Activated T-helper 2 cell treated with anti-CD3 and anti-CD28 coated beads, Interferon-gamma antibody, Interleukin-2, Interleukin-4, amounts not matched to agents 10 μg/mL and 5 μg/mL and 100 μg/mL, durations not matched to agents 14 hours and 24 hours and 36 hours (primary cell): ENCODE data around the gene SPECC1. TPM values are rescaled to one million over a fixed set of nuclear protein-coding genes. Genes with fewer than 3 reads are reported as not detected.
"Not testable (repeated sequence)": the region's sequence is repeated elsewhere in the genome, so short reads cannot be mapped to it uniquely, and the experiment has no call there.

Experiments
- DNase-seq: peaks from one replicate; pipeline ENCODE4 v3.0.0; 2021; ENCODE audit warnings: low spot score
- H3K27ac Mint-ChIP-seq: one replicate; pipeline ENCODE4 v1.8.0; 2021; ENCODE audit warnings: mixed read lengths
- H3K27me3 Mint-ChIP-seq: one replicate; pipeline ENCODE4 v1.8.0; 2021; ENCODE audit warnings: low read depth, mixed read lengths
- H3K36me3 Mint-ChIP-seq: one replicate; pipeline ENCODE4 v1.8.0; 2021; ENCODE audit warnings: low read depth, mixed read lengths
- H3K4me1 Mint-ChIP-seq: one replicate; pipeline ENCODE4 v1.8.0; 2021; ENCODE audit warnings: low read depth, mixed read lengths
- H3K4me3 Mint-ChIP-seq: one replicate; pipeline ENCODE4 v1.8.0; 2021; ENCODE audit warnings: low read depth, mild to moderate bottlenecking, moderate library complexity, mixed read lengths
- H3K9me3 Mint-ChIP-seq: one replicate; pipeline ENCODE4 v1.8.0; 2021; ENCODE audit warnings: mixed read lengths
- intact Hi-C: fragments of 100-400 bp; cut with micrococcal nuclease; formaldehyde crosslinking; loops from one replicate; pipeline ENCODE4 v1.15.1; 2023
- total RNA-seq: library from RNA; stranded (reverse); gene quantifications from 2 replicates; pipeline ENCODE4 v1.2.3, GENCODE V29; 2022

SPECC1 gene
- total RNA-seq, 1 donor from 2014 or later: 6.8 TPM

- H3K4me1 Mint-ChIP-seq: peaks cover 18% of the 10 kb centered on the region
- H3K27ac Mint-ChIP-seq: no peak overlapping the region
- no peaks in the 10 kb centered on the region for H3K36me3 Mint-ChIP-seq
- DNase-seq: no peak
- intact Hi-C loops: no loop called here
- peaks cover 4% of the 10 kb centered on the region for H3K9me3 Mint-ChIP-seq
- no peaks in the 10 kb centered on the region for H3K27me3 Mint-ChIP-seq
- H3K4me3 Mint-ChIP-seq: no peak overlapping the region
Observed at GRCh38 chr17:20066253-20066652, 57.1 kb downstream of the SPECC1 start.

GRCh38 chr17:20067711-20068110 is 58.6 kb downstream of the SPECC1 start:
- DNase-seq: no peak
- Mint-ChIP-seq H3K36me3 (no peaks in the 10 kb centered on the region), H3K4me3 (no peak overlapping the region), H3K27me3 (no peaks in the 10 kb centered on the region), H3K9me3 (peaks cover 4% of the 10 kb centered on the region), H3K27ac (no peak overlapping the region), H3K4me1 (peaks cover 19% of the 10 kb centered on the region)
- intact Hi-C loops: no loop called here

- DNase-seq: no peak
- H3K4me3 Mint-ChIP-seq: no peak overlapping the region
- H3K27me3 Mint-ChIP-seq: no peaks in the 10 kb centered on the region
- no peak overlapping the region for H3K27ac Mint-ChIP-seq
- peaks cover 25% of the 10 kb centered on the region for H3K4me1 Mint-ChIP-seq
- H3K9me3 Mint-ChIP-seq: peaks cover 4% of the 10 kb centered on the region
- intact Hi-C loops: no loop called here
- no peaks in the 10 kb centered on the region for H3K36me3 Mint-ChIP-seq
Observed at GRCh38 chr17:20068445-20068844, 59.3 kb downstream of the SPECC1 start.

- intact Hi-C loops: no loop called here
- H3K4me1 Mint-ChIP-seq: peaks cover 23% of the 10 kb centered on the region
- no peak for DNase-seq
- no peaks in the 10 kb centered on the region for H3K27me3 Mint-ChIP-seq
- H3K4me3 Mint-ChIP-seq: no peak overlapping the region
- H3K9me3 Mint-ChIP-seq: peaks cover 4% of the 10 kb centered on the region
- no peak overlapping the region for H3K27ac Mint-ChIP-seq
- H3K36me3 Mint-ChIP-seq: no peaks in the 10 kb centered on the region
Observed at GRCh38 chr17:20071824-20072691, 62.9 kb downstream of the SPECC1 start.

GRCh38 chr17:20072692-20072992 is 63.5 kb downstream of the SPECC1 start:
- no peak overlapping the region for H3K4me3 Mint-ChIP-seq
- H3K27ac Mint-ChIP-seq: no peak overlapping the region
- no peaks in the 10 kb centered on the region for H3K36me3 Mint-ChIP-seq
- no peaks in the 10 kb centered on the region for H3K27me3 Mint-ChIP-seq
- no peak for DNase-seq
- intact Hi-C loops: no loop called here
- H3K4me1 Mint-ChIP-seq: peaks cover 23% of the 10 kb centered on the region
- H3K9me3 Mint-ChIP-seq: peaks cover 4% of the 10 kb centered on the region

- Mint-ChIP-seq H3K36me3 (no peaks in the 10 kb centered on the region), H3K27me3 (no peaks in the 10 kb centered on the region), H3K9me3 (peaks cover 4% of the 10 kb centered on the region), H3K27ac (peak overlapping the region; percentile 16), H3K4me1 (peaks cover 26% of the 10 kb centered on the region), H3K4me3 (peak overlapping the region; percentile 49)
- DNase-seq: peak; percentile 39
- intact Hi-C loops: no loop called here
Observed at GRCh38 chr17:20073055-20073979, 64.2 kb downstream of the SPECC1 start.

- Mint-ChIP-seq H3K27ac (no peak overlapping the region), H3K4me1 (peaks cover 23% of the 10 kb centered on the region), H3K27me3 (no peaks in the 10 kb centered on the region), H3K4me3 (peak overlapping the region; percentile 49), H3K9me3 (peaks cover under 1% of the 10 kb centered on the region), H3K36me3 (no peaks in the 10 kb centered on the region)
- no peak for DNase-seq
- intact Hi-C loops: no loop called here
Observed at GRCh38 chr17:20074001-20074400, 64.8 kb downstream of the SPECC1 start.

GRCh38 chr17:20074489-20074888 is 65.3 kb downstream of the SPECC1 start:
- peaks cover 23% of the 10 kb centered on the region for H3K4me1 Mint-ChIP-seq
- H3K27ac Mint-ChIP-seq: no peak overlapping the region
- no peak overlapping the region for H3K4me3 Mint-ChIP-seq
- no peaks in the 10 kb centered on the region for H3K36me3 Mint-ChIP-seq
- no peak for DNase-seq
- intact Hi-C loops: no loop called here
- H3K9me3 Mint-ChIP-seq: no peaks in the 10 kb centered on the region
- H3K27me3 Mint-ChIP-seq: no peaks in the 10 kb centered on the region

GRCh38 chr17:20076137-20076536 is 67.0 kb downstream of the SPECC1 start:
- H3K27ac Mint-ChIP-seq, H3K36me3 Mint-ChIP-seq, H3K9me3 Mint-ChIP-seq, H3K4me3 Mint-ChIP-seq, intact Hi-C loops, DNase-seq, H3K27me3 Mint-ChIP-seq: not testable (repeated sequence)
- peaks cover 23% of the 10 kb centered on the region for H3K4me1 Mint-ChIP-seq

- Mint-ChIP-seq H3K36me3 (no peaks in the 10 kb centered on the region), H3K27ac (no peak overlapping the region), H3K27me3 (no peaks in the 10 kb centered on the region), H3K4me1 (peaks cover 18% of the 10 kb centered on the region), H3K9me3 (no peaks in the 10 kb centered on the region), H3K4me3 (no peak overlapping the region)
- no peak for DNase-seq
- intact Hi-C loops: no loop called here
Observed at GRCh38 chr17:20077978-20078685, 69.0 kb downstream of the SPECC1 start.

GRCh38 chr17:20080513-20080912 is 71.4 kb downstream of the SPECC1 start:
- Mint-ChIP-seq H3K27ac (no peak overlapping the region), H3K36me3 (no peaks in the 10 kb centered on the region), H3K27me3 (peaks cover 2% of the 10 kb centered on the region), H3K4me1 (peaks cover 7% of the 10 kb centered on the region), H3K4me3 (no peak overlapping the region), H3K9me3 (no peaks in the 10 kb centered on the region)
- DNase-seq: no peak
- intact Hi-C loops: no loop called here

GRCh38 chr17:20083156-20083859 is 74.1 kb downstream of the SPECC1 start:
- H3K4me1 Mint-ChIP-seq: peaks cover 5% of the 10 kb centered on the region
- H3K4me3 Mint-ChIP-seq: no peak overlapping the region
- DNase-seq: no peak
- intact Hi-C loops: no loop called here
- H3K27ac Mint-ChIP-seq: no peak overlapping the region
- H3K9me3 Mint-ChIP-seq: no peaks in the 10 kb centered on the region
- no peaks in the 10 kb centered on the region for H3K36me3 Mint-ChIP-seq
- H3K27me3 Mint-ChIP-seq: peaks cover 2% of the 10 kb centered on the region
